HG03457 (cell line): ENCODE measurements around the gene CDH12.
"Not testable (repeated sequence)": the region's sequence is repeated elsewhere in the genome, so short reads cannot be mapped to it uniquely, and the experiment has no call there.

Experiments
- ATAC-seq: cut with Tn5 transposase; IDR thresholded peaks from one replicate; pipeline ENCODE4 v1.9.1; 2021; ENCODE audit warnings: moderate number of reproducible peaks; ENCODE audit not compliant: unreplicated experiment

The CDH12 gene

GRCh38 chr5:22187632-22188228, 665.4 kb downstream of the CDH12 start:
- ATAC-seq, result not testable (repeated sequence)

GRCh38 chr5:22169226-22169625, 683.9 kb downstream of the CDH12 start:
- not testable (repeated sequence) for ATAC-seq

- not testable (repeated sequence) for ATAC-seq
Observed at GRCh38 chr5:22168704-22169103, 684.4 kb downstream of the CDH12 start.

- ATAC-seq, result not testable (repeated sequence)
Observed at GRCh38 chr5:22165931-22166330, 687.2 kb downstream of the CDH12 start.

DNA sequence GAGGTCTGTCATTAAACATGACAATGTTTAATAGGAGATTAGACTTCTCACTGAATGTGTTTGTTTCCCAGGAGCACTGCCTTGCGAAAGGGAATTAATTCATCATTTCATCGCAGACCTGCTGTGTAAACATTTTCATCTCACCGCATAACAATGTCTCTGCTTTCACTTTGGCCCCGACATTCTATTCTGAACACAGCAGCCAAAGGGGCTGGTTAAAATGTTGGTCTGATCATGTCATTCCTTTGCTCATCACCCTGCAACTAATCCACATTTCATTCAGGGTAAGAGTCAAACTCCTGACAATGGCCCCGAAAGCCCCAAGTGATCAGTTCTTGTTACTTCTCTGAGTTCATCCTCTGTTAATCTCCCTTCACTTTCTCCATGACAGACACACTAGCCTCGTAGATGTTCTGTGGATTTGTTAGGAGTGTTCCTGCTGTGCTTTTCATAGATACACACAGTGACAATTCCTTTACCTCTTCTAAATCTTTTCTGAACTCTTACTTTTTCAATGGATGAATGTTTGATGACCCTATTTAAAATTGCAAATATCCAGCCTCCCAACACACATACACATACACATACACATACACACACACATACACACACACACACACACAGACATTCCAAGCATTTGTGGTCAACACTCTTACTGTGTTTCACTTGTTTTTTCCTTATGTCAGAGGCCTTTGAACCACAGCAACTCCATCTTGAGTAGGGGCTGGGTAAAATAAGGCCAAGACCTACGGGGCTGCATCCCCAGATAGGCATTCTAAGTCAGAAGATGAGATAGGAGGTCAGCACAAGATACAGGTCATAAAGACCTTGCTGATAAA, 688.0 kb downstream of the CDH12 start:
- not testable (repeated sequence) for ATAC-seq

DNA sequence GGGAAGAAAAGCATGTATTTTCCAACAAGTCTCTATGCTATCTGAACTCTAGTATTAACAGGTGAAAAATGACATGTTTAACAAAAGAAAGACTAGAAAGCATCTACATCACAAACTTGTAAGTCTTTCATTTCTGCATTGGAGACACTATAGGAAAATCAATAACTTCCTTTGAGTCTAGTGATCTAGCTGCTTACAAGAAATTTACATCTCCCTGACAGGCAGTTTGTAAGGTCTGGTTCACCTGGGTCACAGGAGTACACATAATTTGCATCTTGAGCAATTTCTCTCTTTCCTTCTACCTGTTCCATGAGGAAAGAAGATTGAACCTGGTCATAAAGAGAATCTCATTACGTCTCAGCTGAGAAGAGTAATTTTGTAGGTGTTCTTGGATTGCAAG, 696.2 kb downstream of the CDH12 start:
- ATAC-seq, result not testable (repeated sequence)

GRCh38 chr5:22154779-22155178, 698.4 kb downstream of the CDH12 start:
- not testable (repeated sequence) for ATAC-seq

DNA sequence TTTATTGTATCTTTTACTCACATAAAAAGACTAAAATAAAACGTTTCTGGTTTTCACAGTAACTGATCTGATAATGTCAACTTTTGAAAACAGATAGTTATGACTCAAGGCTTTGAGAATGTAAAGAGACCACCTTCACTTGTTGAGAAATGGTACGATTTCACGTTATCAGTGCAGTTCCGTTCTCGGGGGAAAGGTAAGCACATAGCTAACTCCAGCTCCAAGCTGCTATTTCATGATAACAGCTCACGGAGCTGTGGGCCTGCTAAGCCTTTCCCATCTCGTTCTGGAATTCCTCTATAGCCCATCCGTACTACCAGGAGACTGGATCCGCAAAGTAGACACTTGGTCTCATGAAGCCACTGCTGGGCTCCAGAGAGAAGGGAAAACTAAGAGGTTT, 701.3 kb downstream of the CDH12 start:
- not testable (repeated sequence) for ATAC-seq

- ATAC-seq, result not testable (repeated sequence)
Observed at GRCh38 chr5:22140418-22140817, 712.7 kb downstream of the CDH12 start.

GRCh38 chr5:22139662-22140300, 713.4 kb downstream of the CDH12 start:
- not testable (repeated sequence) for ATAC-seq

- ATAC-seq, result no peak
Observed at GRCh38 chr5:22111320-22111719, 741.8 kb downstream of the CDH12 start.

- ATAC-seq, result no peak
Observed at GRCh38 chr5:22109315-22109714, 743.8 kb downstream of the CDH12 start.

DNA sequence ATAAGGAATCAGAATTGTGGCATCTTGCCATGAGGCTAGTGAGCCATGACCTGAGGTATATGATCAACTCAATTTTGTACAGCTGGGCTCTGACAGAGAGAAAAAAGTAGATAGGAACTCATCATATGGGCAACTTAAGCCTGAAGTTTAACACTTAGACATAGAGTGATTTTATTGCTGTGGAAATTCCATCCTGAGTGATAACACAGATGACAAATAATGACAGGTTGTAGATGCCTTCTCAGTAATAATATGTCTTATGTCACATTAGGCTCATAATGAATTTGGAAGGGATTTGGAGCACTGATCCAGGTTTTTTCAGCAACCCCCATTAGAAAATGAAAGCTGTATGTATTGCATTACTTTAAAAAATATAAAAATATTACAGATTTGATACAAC, 744.6 kb downstream of the CDH12 start:
- no peak for ATAC-seq

GRCh38 chr5:22102823-22103359, 750.3 kb downstream of the CDH12 start:
- no peak for ATAC-seq

- ATAC-seq, result no peak
Observed at GRCh38 chr5:22088517-22088916, 764.6 kb downstream of the CDH12 start.

- no peak for ATAC-seq
Observed at GRCh38 chr5:22079566-22079965, 773.6 kb downstream of the CDH12 start.

GRCh38 chr5:22079002-22079401, 774.1 kb downstream of the CDH12 start:
- no peak for ATAC-seq

GRCh38 chr5:22076586-22076985, 776.6 kb downstream of the CDH12 start:
- ATAC-seq, result no peak

DNA sequence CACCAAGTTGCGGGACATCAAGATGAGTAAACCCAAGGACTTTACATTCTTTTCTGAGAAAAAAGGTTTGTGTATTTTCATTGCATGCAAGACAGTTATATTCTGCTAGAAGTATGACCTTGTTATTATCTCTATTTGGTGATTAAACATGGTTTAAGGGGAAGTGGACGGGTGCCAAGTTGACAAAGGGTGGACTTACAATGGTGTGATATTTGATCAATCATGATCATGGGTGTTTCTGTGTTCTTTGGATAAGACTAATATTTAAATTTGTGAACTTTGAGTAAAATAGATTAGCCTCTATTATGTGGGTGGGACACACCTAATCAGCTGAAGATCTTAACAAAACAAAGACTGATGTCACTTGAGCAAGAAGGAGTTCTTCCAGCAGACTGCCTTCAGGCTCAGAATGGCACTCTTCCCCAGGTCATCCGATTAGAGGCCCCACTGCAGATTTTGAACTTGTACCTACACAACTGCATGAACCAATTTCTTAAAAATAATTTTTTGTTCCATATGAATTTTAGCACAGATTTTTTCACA, 782.9 kb downstream of the CDH12 start:
- no peak for ATAC-seq

DNA sequence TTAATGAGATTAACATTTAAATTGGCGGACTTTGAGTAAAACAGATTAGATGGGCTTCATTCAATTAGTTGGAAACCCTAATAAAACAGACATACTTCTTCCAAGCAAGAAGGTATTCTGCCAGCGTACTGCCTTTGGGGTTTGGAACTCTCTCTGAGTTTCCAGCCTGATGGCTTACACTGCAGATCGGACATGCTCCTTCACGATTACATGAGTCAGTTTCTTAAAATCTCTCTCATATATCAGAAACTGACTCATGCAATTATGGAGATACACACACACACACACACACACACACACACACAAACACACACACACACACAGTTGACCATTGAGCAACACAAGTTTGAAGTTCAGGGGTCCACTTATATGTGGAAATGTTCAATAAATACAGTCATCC, 789.4 kb downstream of the CDH12 start:
- ATAC-seq, result no peak

- no peak for ATAC-seq
Observed at GRCh38 chr5:22058620-22059019, 794.5 kb downstream of the CDH12 start.
